H1 (cell line): ENCODE data around the gene ELFN1. TPM values are rescaled to one million over a fixed set of nuclear protein-coding genes. Genes with fewer than 3 reads are reported as not detected.

Experiments used
- CTCF ChIA-PET: fragments of 300-600 bp; sonication (Branson Sonifier 250); formaldehyde crosslinking; loops from one replicate; lab custom pipeline; 2021; ENCODE audit not compliant: partially characterized antibody; lab: Charles Lee
- POLR2A ChIA-PET: fragments of 300-600 bp; sonication (Branson Sonifier 250); formaldehyde crosslinking; loops from one replicate; lab custom pipeline; 2021; ENCODE audit warnings: inconsistent platforms; ENCODE audit not compliant: partially characterized antibody; lab: Charles Lee
- DNase-seq, 2 experiments: peaks; one replicate each; pipeline versions ENCODE4 v3.0.0 to v3.0.0-alpha.2; 2010 to 2022; ENCODE audit warnings: low spot score in 2 of 2, low read depth in 1 of 2, mixed read lengths in 1 of 2
- FAIRE-seq: peaks from 2 replicates; lab custom pipeline; 2011; peaks lifted over from hg19 to GRCh38; lab: Jason Lieb, UNC
- H2AFZ ChIP-seq: 2 replicates; pipeline ENCODE4 v1.8.1; 2012; ENCODE audit warnings: low read length, inconsistent platforms
- H2AK5ac ChIP-seq: 2 replicates; pipeline ENCODE4 v1.6.1; 2013; ENCODE audit warnings: low read depth, low read length
- H2BK120ac ChIP-seq: replicated peaks from 2 replicates; pipeline ENCODE3; 2013; ENCODE audit warnings: low read depth, low read length, inconsistent platforms
- H2BK12ac ChIP-seq: 2 replicates; pipeline ENCODE4 v1.6.1; 2013; ENCODE audit warnings: low read depth, low read length
- H2BK15ac ChIP-seq: 2 replicates; pipeline ENCODE4 v1.6.1; 2013; ENCODE audit warnings: low read length
- H2BK20ac ChIP-seq: 2 replicates; pipeline ENCODE4 v1.6.1; 2013; ENCODE audit warnings: low read length
- H2BK5ac ChIP-seq: 2 replicates; pipeline ENCODE4 v1.6.1; 2013; ENCODE audit warnings: low read depth, low read length
- H3K14ac ChIP-seq: 2 replicates; pipeline ENCODE4 v1.6.1; 2013; ENCODE audit warnings: inconsistent platforms; ENCODE audit not compliant: insufficient read length
- H3K18ac ChIP-seq: 2 replicates; pipeline ENCODE4 v1.6.1; 2013; ENCODE audit warnings: low read length; ENCODE audit errors: extremely low read depth
- H3K23ac ChIP-seq: 2 replicates; pipeline ENCODE4 v1.6.1; 2013; ENCODE audit warnings: inconsistent platforms; ENCODE audit not compliant: insufficient read length
- H3K23me2 ChIP-seq: 2 replicates; pipeline ENCODE4 v1.6.1; 2013; ENCODE audit warnings: low read depth, low read length
- H3K27ac ChIP-seq: 2 replicates; pipeline ENCODE4 v1.6.1; 2011; ENCODE audit warnings: low read depth, low read length, inconsistent platforms
- H3K27me3 ChIP-seq, 4 experiments: replicated peaks in 1 of 4; 1 replicate in 1 of 4; 2 replicates in 3 of 4; pipeline versions ENCODE4 v1.6.1 to v1.8.1; 2011 to 2013; ENCODE audit warnings: low read length in 3 of 4, mild to moderate bottlenecking in 3 of 4, inconsistent platforms in 2 of 4, mixed read lengths in 2 of 4, moderate library complexity in 1 of 4; ENCODE audit not compliant: control insufficient read depth in 3 of 4, insufficient read depth in 3 of 4; ENCODE audit errors: extremely low read depth in 1 of 4
- H3K36me3 ChIP-seq, 4 experiments: 2 replicates each; pipeline versions ENCODE4 v1.6.1 to v1.8.1; 2011 to 2013; ENCODE audit warnings: mild to moderate bottlenecking in 4 of 4, low read length in 3 of 4, moderate library complexity in 2 of 4, control low read depth in 1 of 4, inconsistent platforms in 1 of 4; ENCODE audit not compliant: insufficient read depth in 4 of 4, control insufficient read depth in 2 of 4
- H3K4ac ChIP-seq: replicated peaks from 2 replicates; pipeline ENCODE3; 2013; ENCODE audit warnings: low read length, low read depth, mixed read lengths, inconsistent platforms; ENCODE audit not compliant: insufficient read length
- H3K4me1 ChIP-seq, 4 experiments: replicated peaks in 1 of 4; 1 replicate in 1 of 4; 2 replicates in 3 of 4; pipeline versions ENCODE4 v1.6.1 to v1.8.1; 2011 to 2013; ENCODE audit warnings: low read length in 3 of 4, inconsistent platforms in 2 of 4, mixed read lengths in 1 of 4; ENCODE audit not compliant: insufficient read depth in 4 of 4, control insufficient read depth in 3 of 4
- H3K4me2 ChIP-seq, 2 experiments: 2 replicates each; pipeline versions ENCODE4 v1.6.1 to v1.8.1; 2011 to 2013; ENCODE audit warnings: low read depth in 2 of 2, low read length in 2 of 2, control low read depth in 1 of 2, inconsistent platforms in 1 of 2, mild to moderate bottlenecking in 1 of 2; ENCODE audit not compliant: insufficient read depth in 1 of 2
- H3K4me3 ChIP-seq, 4 experiments: fragments of 200-600, 300-600 bp in 1 of 4; sonication (generic), shearing (Covaris generic), sonication (Bioruptor Twin) in 1 of 4; 2 replicates each; pipeline versions ENCODE4 v1.5.1 to v1.8.1; 2011 to 2016; ENCODE audit warnings: low read length in 4 of 4, low read depth in 3 of 4, control low read depth in 2 of 4, inconsistent platforms in 2 of 4, mild to moderate bottlenecking in 2 of 4, mixed read lengths in 1 of 4, moderate library complexity in 1 of 4; ENCODE audit not compliant: insufficient read depth in 2 of 4; ENCODE audit errors: extremely low read depth in 1 of 4
- H3K56ac ChIP-seq: replicated peaks from 2 replicates; pipeline ENCODE3; 2013; ENCODE audit warnings: low read depth, mild to moderate bottlenecking, mixed read lengths, low read length, inconsistent platforms; ENCODE audit not compliant: insufficient read length
- H3K79me1 ChIP-seq: 2 replicates; pipeline ENCODE4 v1.6.1; 2013; ENCODE audit warnings: low read depth, low read length, control low read depth
- H3K79me2 ChIP-seq, 2 experiments: 2 replicates each; pipeline versions ENCODE4 v1.6.1 to v1.8.1; 2012 to 2013; ENCODE audit warnings: low read length in 2 of 2, mild to moderate bottlenecking in 2 of 2, inconsistent platforms in 1 of 2; ENCODE audit not compliant: insufficient read depth in 2 of 2, control insufficient read depth in 1 of 2
- H3K9ac ChIP-seq, 4 experiments: replicated peaks in 1 of 4; 1 replicate in 1 of 4; 2 replicates in 3 of 4; pipeline versions ENCODE4 v1.6.1 to v1.8.1; 2011 to 2013; ENCODE audit warnings: low read depth in 3 of 4, low read length in 3 of 4, control low read depth in 2 of 4, mild to moderate bottlenecking in 2 of 4, moderate library complexity in 2 of 4, inconsistent platforms in 1 of 4; ENCODE audit errors: extremely low read depth in 1 of 4
- H3K9me3 ChIP-seq, 2 experiments: 2 replicates each; pipeline versions ENCODE4 v1.6.1 to v1.8.1; 2012 to 2013; ENCODE audit warnings: mild to moderate bottlenecking in 2 of 2, moderate library complexity in 2 of 2, control low read depth in 1 of 2, inconsistent platforms in 1 of 2, low read depth in 1 of 2, low read length in 1 of 2, mixed read lengths in 1 of 2; ENCODE audit not compliant: insufficient read depth in 2 of 2
- H4K20me1 ChIP-seq, 2 experiments: replicated peaks in 1 of 2; 2 replicates each; pipeline versions ENCODE3 to v1.8.1; 2011 to 2013; ENCODE audit warnings: inconsistent platforms in 2 of 2, low read length in 2 of 2, mild to moderate bottlenecking in 1 of 2; ENCODE audit not compliant: insufficient read depth in 2 of 2, control insufficient read depth in 1 of 2
- H4K5ac ChIP-seq: 2 replicates; pipeline ENCODE4 v1.6.1; 2013; ENCODE audit warnings: low read length, low read depth, mixed read lengths, inconsistent platforms; ENCODE audit not compliant: insufficient read length
- H4K8ac ChIP-seq: 2 replicates; pipeline ENCODE4 v1.8.0; 2013; ENCODE audit warnings: mild to moderate bottlenecking, moderate library complexity, low read length, inconsistent platforms; ENCODE audit not compliant: insufficient read depth; ENCODE audit errors: extremely low read depth
- H4K91ac ChIP-seq: replicated peaks from 2 replicates; pipeline ENCODE3; 2013; ENCODE audit warnings: low read length, mixed read lengths, inconsistent platforms; ENCODE audit not compliant: insufficient read length
- ASH2L ChIP-seq: fragments of 200-600, 300-600 bp; sonication (generic); IDR thresholded peaks from one replicate; pipeline ENCODE4 v1.7.1; 2017; ENCODE audit warnings: low read length
- CBX5 ChIP-seq: fragments of 300-800, 300-1000 bp; sonication (generic); IDR thresholded peaks from 2 replicates; pipeline ENCODE4 v1.7.1; 2016; ENCODE audit warnings: antibody characterized with exemption, low read length, low read depth
- CTBP2 ChIP-seq: IDR thresholded peaks from 2 replicates; pipeline ENCODE4 v1.7.0; 2011; ENCODE audit warnings: borderline replicate concordance, mild to moderate bottlenecking, moderate library complexity, mixed read lengths, low read length; ENCODE audit not compliant: insufficient read depth, insufficient read length
- CTCF ChIP-seq, 3 experiments: IDR thresholded peaks; 1 replicate in 2 of 3; 2 replicates in 1 of 3; pipeline versions ENCODE4 v1.5.1 to v1.6.1; 2011; ENCODE audit warnings: low read length in 3 of 3, mild to moderate bottlenecking in 3 of 3, inconsistent platforms in 2 of 3, low read depth in 1 of 3, moderate library complexity in 1 of 3; ENCODE audit not compliant: insufficient read depth in 1 of 3; ENCODE audit errors: control extremely low read depth in 1 of 3
- JUN ChIP-seq: IDR thresholded peaks from 2 replicates; pipeline ENCODE4 v1.6.1; 2011; ENCODE audit warnings: low read depth, mild to moderate bottlenecking, improper control_type of control experiment, low read length
- PHF8 ChIP-seq: fragments of 200-600 bp; sonication (generic); conservative IDR thresholded peaks from 2 replicates; pipeline ENCODE4 v1.7.1; 2012; ENCODE audit warnings: low read depth, mild to moderate bottlenecking, inconsistent platforms, low read length, moderate library complexity
- POU5F1 ChIP-seq: IDR thresholded peaks from 2 replicates; pipeline ENCODE4 v1.6.1; 2011; ENCODE audit warnings: low read depth, mild to moderate bottlenecking, low read length, moderate library complexity
- SIRT6 ChIP-seq: IDR thresholded peaks from one replicate; pipeline ENCODE4 v1.7.1; 2012; ENCODE audit warnings: low read length, inconsistent platforms
- SP2 ChIP-seq: IDR thresholded peaks from 2 replicates; pipeline ENCODE4 v1.6.1; 2012; ENCODE audit warnings: mild to moderate bottlenecking, low read length, inconsistent platforms
- SUZ12 ChIP-seq: fragments of 200-600 bp; sonication (generic); IDR thresholded peaks from 2 replicates; pipeline ENCODE4 v1.6.1; 2012; ENCODE audit warnings: mild to moderate bottlenecking, inconsistent platforms, low read length, moderate library complexity, mixed read lengths
- TAF1 ChIP-seq: IDR thresholded peaks from 2 replicates; pipeline ENCODE4 v1.6.1; 2011; ENCODE audit warnings: mild to moderate bottlenecking, low read depth, low read length
- TCF12 ChIP-seq: IDR thresholded peaks from 2 replicates; pipeline ENCODE4 v1.6.1; 2011; ENCODE audit warnings: low read depth, mild to moderate bottlenecking, low read length
- TEAD4 ChIP-seq: IDR thresholded peaks from 2 replicates; pipeline ENCODE4 v1.6.1; 2012; ENCODE audit warnings: low read depth, low read length, inconsistent platforms, mixed read lengths
- WGBS, 2 experiments: shearing (Covaris generic) in 1 of 2; methylation state at CpG; one replicate each; pipeline versions ENCODE4 v1.1.6 to v1.1.7; 2013 to 2015; ENCODE audit warnings: low lambda C conversion rate in 2 of 2, mixed read lengths in 2 of 2, inconsistent platforms in 1 of 2, low coverage in 1 of 2, missing lambda C conversion rate in 1 of 2; ENCODE audit not compliant: insufficient replicate concordance in 2 of 2, insufficient coverage in 1 of 2, insufficient read length in 1 of 2; ENCODE audit errors: extremely low coverage in 1 of 2, missing lambda C conversion rate in 1 of 2; 5-methylcytosine and 5-hydroxymethylcytosine counted together
- polyA plus RNA-seq, 7 experiments: library from polyadenylated mRNA; depleted of rRNA in 3 of 7; stranded (reverse) in 5 of 7; unstranded in 2 of 7; fragments of >200 nt in 5 of 7; fragments of 200-250 nt in 2 of 7; gene quantifications; 1 replicate in 5 of 7; 2 replicates in 1 of 7; 4 replicates in 1 of 7; pipeline versions ENCODE4 v1.2.1 to v1.2.3, GENCODE V29; 2011 to 2013; ENCODE audit warnings: missing spikeins in 2 of 7, mixed read lengths in 2 of 7
- total RNA-seq: library from RNA; stranded (reverse); fragmentation: NEBNext Ultra II Directional; extraction: Animal tissue kit (Norgen Biotek cat#: 25700); gene quantifications from 2 replicates; pipeline ENCODE4 v1.2.1, GENCODE V29; 2021

ELFN1 gene
- total and polyA plus RNA-seq, 2 of the 8 experiments (the other 6 are each of a cell fraction or from before 2014, with no cell fraction given) = 2.0 to 4.5 TPM

DNA sequence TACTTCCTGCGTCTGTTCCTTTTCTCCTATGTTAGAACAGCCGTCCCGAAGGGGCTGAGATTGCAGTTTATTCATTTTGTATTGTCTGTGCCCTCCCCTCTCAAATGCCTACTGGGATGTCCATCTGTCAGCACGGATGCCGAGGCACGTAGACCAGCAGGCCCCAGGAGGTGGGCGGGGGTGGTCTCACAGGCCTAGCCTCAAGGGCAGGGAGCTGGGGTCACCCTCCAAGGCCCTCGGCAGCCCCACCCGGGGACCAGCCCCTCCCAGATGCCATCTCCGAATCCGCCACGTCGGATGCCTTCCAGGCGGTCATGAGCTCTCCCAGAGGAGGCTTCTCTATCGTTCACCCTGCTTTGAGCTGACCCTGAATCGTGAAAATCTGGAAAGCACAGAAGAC lies 59.7 kb downstream of the ELFN1 start:
- peaks cover 0 to 2% of the 10 kb centered on the region in 2 experiments for H4K20me1 ChIP-seq
- ChIA-PET POLR2A (no interaction called here), CTCF (interaction anchor here (0.6 to 1.5 kb wide), 4 partner anchors 8 to 145 kb away, joined by 3 to 4 read pairs (median 3); no protein-coding TSS in a partner anchor)
- peaks cover 0 to 14% of the 10 kb centered on the region in 2 experiments; a peak in 3 of 4 replicates for H3K9me3 ChIP-seq
- WGBS, 2 experiments = 94% methylated on average over 9 of the region's 16 CpGs; no CpG with 5 or more reads in 1 of the 2 experiments
- H3K9ac ChIP-seq = no peak overlapping the region
- no peaks in the 10 kb centered on the region for H3K36me3 ChIP-seq
- H2BK15ac ChIP-seq = no peak overlapping the region
- H3K79me2 ChIP-seq = no peaks in the 10 kb centered on the region
- H3K23me2 ChIP-seq = peaks cover 1% of the 10 kb centered on the region; the same call in 1 of the 2 replicates
- H3K56ac ChIP-seq = no peak overlapping the region
- H3K18ac ChIP-seq = no peak overlapping the region
- no peak for DNase-seq
- no peak overlapping the region for H3K14ac ChIP-seq
- H3K23ac ChIP-seq = no peak overlapping the region
- H4K5ac ChIP-seq = no peak overlapping the region
- no peak overlapping the region for H2BK5ac ChIP-seq
- H3K79me1 ChIP-seq = no peaks in the 10 kb centered on the region
- no peak overlapping the region for H4K8ac ChIP-seq
- H3K4me3 ChIP-seq = no peak overlapping the region
- no peak for FAIRE-seq
- H2BK120ac ChIP-seq = no peak overlapping the region
- no peak overlapping the region for H3K4me2 ChIP-seq
- H2BK12ac ChIP-seq = no peak overlapping the region
- no peak overlapping the region for H3K4ac ChIP-seq
- peaks cover 0 to 8% (median 5%) of the 10 kb centered on the region in 4 experiments; a peak in 5 of 7 replicates for H3K4me1 ChIP-seq
- H2AFZ ChIP-seq = no peak overlapping the region
- no peak overlapping the region for H4K91ac ChIP-seq
- H3K27me3 ChIP-seq = no peaks in the 10 kb centered on the region; a peak in 1 of 7 replicates
- H2BK20ac ChIP-seq = no peak overlapping the region
- no peak overlapping the region for H3K27ac ChIP-seq
- H2AK5ac ChIP-seq = no peak overlapping the region
- no peak for TF ChIP-seq SP2
- no peak for TF ChIP-seq TCF12
- TF ChIP-seq JUN = no peak
- no peak for TF ChIP-seq CBX5
- no peak for TF ChIP-seq POU5F1
- TF ChIP-seq SUZ12 = no peak
- TF ChIP-seq CTBP2 = no peak
- TF ChIP-seq TAF1 = no peak
- TF ChIP-seq TEAD4 = no peak
- TF ChIP-seq PHF8 = no peak
- no peak for TF ChIP-seq CTCF (IDR thresholded peaks at IDR 0.05; ENCODE audit: control extremely low read depth in 1 of 3, insufficient read depth in 1 of 3, low read depth in 1 of 3, low read length in 3 of 3)
- TF ChIP-seq SIRT6 = no peak
- no peak for TF ChIP-seq ASH2L
